ENCODE measurements around the gene ACSF3. TPM values are rescaled to one million over a fixed set of nuclear protein-coding genes. Genes with fewer than 3 reads are reported as not detected.

The ACSF3 gene
- total RNA-seq, 2 experiments from 2014 or later = 44.7 to 49.5 TPM

GRCh38 chr16:89048090-89048725 is 45.4 kb upstream of the ACSF3 start:
- Mint-ChIP-seq H3K27ac (no peak overlapping the region), H3K27me3 (no peaks in the 10 kb centered on the region), H3K4me3 (no peak overlapping the region), H3K9me3 (peaks cover 2% of the 10 kb centered on the region), H3K36me3 (ENCODE audit: low read depth) (no peaks in the 10 kb centered on the region), H3K4me1 (ENCODE audit: low read depth) (no peaks in the 10 kb centered on the region)
- ATAC-seq (ENCODE audit: poor library complexity) = no peak
- H3K9me3 ChIP-seq (ENCODE audit: control insufficient read depth in 1 of 2, insufficient read depth in 1 of 2, low read length in 2 of 2) = no peaks in the 10 kb centered on the region
- CTCF ChIA-PET = no interaction called here
- no peaks in the 10 kb centered on the region for H3K27me3 ChIP-seq (ENCODE audit: control insufficient read depth in 1 of 2, insufficient read depth in 2 of 2, low read length in 2 of 2)
- H3K36me3 ChIP-seq (ENCODE audit: insufficient read depth, low read length) = no peaks in the 10 kb centered on the region
- POLR2A ChIA-PET = no interaction called here
- intact Hi-C loops (cut with DNase I, micrococcal nuclease) = loop anchor here in 1 of 2 experiments (5.0 kb wide), 1 partner anchor 36 kb away; no protein-coding TSS in a partner anchor
- H3K27ac ChIP-seq (ENCODE audit: low read depth in 1 of 2, low read length in 2 of 2) = no peak overlapping the region
- H3K4me3 ChIP-seq (ENCODE audit: low read length) = no peak overlapping the region
- no peak for TF ChIP-seq CTCF (IDR thresholded peaks at IDR 0.05)
- H3K4me1 ChIP-seq (ENCODE audit: insufficient read depth, low read length) = peaks cover 13% of the 10 kb centered on the region
- DNase-seq = no peak

- Histone ChIP-seq H3K36me3 (ENCODE audit: insufficient read depth, low read length) (no peaks in the 10 kb centered on the region), H3K27me3 (ENCODE audit: control insufficient read depth in 1 of 2, insufficient read depth in 2 of 2, low read length in 2 of 2) (no peaks in the 10 kb centered on the region), H3K9me3 (ENCODE audit: control insufficient read depth in 1 of 2, insufficient read depth in 1 of 2, low read length in 2 of 2) (no peaks in the 10 kb centered on the region), H3K27ac (ENCODE audit: low read depth in 1 of 2, low read length in 2 of 2) (no peak overlapping the region), H3K4me3 (ENCODE audit: low read length) (no peak overlapping the region), H3K4me1 (ENCODE audit: insufficient read depth, low read length) (peaks cover 16% of the 10 kb centered on the region)
- H3K27ac Mint-ChIP-seq = no peak overlapping the region
- no peak overlapping the region for H3K4me3 Mint-ChIP-seq
- ChIA-PET CTCF (no interaction called here), POLR2A (no interaction called here)
- intact Hi-C loops (cut with DNase I, micrococcal nuclease) = loop anchor here in 1 of 2 experiments (5.0 kb wide), 1 partner anchor 37 kb away; no protein-coding TSS in a partner anchor
- H3K4me1 Mint-ChIP-seq (ENCODE audit: low read depth) = no peaks in the 10 kb centered on the region
- DNase-seq (no peak), ATAC-seq (ENCODE audit: poor library complexity) (no peak)
- H3K9me3 Mint-ChIP-seq = peaks cover 2% of the 10 kb centered on the region
- no peaks in the 10 kb centered on the region for H3K36me3 Mint-ChIP-seq (ENCODE audit: low read depth)
- TF ChIP-seq CTCF (IDR thresholded peaks at IDR 0.05) = no peak
- no peaks in the 10 kb centered on the region for H3K27me3 Mint-ChIP-seq
Measured at GRCh38 chr16:89048871-89049422, 44.7 kb upstream of the ACSF3 start.

GRCh38 chr16:89049484-89050118 is 44.1 kb upstream of the ACSF3 start:
- CTCF ChIA-PET = no interaction called here
- DNase-seq = no peak
- H3K27ac Mint-ChIP-seq = no peak overlapping the region
- peaks cover 2% of the 10 kb centered on the region for H3K9me3 Mint-ChIP-seq
- no peaks in the 10 kb centered on the region for H3K27me3 ChIP-seq (ENCODE audit: control insufficient read depth in 1 of 2, insufficient read depth in 2 of 2, low read length in 2 of 2)
- H3K27ac ChIP-seq (ENCODE audit: low read depth in 1 of 2, low read length in 2 of 2) = no peak overlapping the region
- intact Hi-C loops (cut with DNase I, micrococcal nuclease) = loop anchor here in 1 of 2 experiments (5.0 kb wide), 1 partner anchor 37 kb away; no protein-coding TSS in a partner anchor
- no peak overlapping the region for H3K4me3 ChIP-seq (ENCODE audit: low read length)
- POLR2A ChIA-PET = no interaction called here
- no peak for ATAC-seq (ENCODE audit: poor library complexity)
- no peaks in the 10 kb centered on the region for H3K4me1 Mint-ChIP-seq (ENCODE audit: low read depth)
- no peak for TF ChIP-seq CTCF (IDR thresholded peaks at IDR 0.05)
- no peaks in the 10 kb centered on the region for H3K9me3 ChIP-seq (ENCODE audit: control insufficient read depth in 1 of 2, insufficient read depth in 1 of 2, low read length in 2 of 2)
- no peaks in the 10 kb centered on the region for H3K36me3 ChIP-seq (ENCODE audit: insufficient read depth, low read length)
- H3K4me1 ChIP-seq (ENCODE audit: insufficient read depth, low read length) = peaks cover 16% of the 10 kb centered on the region
- no peak overlapping the region for H3K4me3 Mint-ChIP-seq
- H3K27me3 Mint-ChIP-seq = no peaks in the 10 kb centered on the region
- H3K36me3 Mint-ChIP-seq (ENCODE audit: low read depth) = no peaks in the 10 kb centered on the region

Data from CD4-positive, alpha-beta T cell (primary cell).